ENCODE results near the gene WDR64.

DNA sequence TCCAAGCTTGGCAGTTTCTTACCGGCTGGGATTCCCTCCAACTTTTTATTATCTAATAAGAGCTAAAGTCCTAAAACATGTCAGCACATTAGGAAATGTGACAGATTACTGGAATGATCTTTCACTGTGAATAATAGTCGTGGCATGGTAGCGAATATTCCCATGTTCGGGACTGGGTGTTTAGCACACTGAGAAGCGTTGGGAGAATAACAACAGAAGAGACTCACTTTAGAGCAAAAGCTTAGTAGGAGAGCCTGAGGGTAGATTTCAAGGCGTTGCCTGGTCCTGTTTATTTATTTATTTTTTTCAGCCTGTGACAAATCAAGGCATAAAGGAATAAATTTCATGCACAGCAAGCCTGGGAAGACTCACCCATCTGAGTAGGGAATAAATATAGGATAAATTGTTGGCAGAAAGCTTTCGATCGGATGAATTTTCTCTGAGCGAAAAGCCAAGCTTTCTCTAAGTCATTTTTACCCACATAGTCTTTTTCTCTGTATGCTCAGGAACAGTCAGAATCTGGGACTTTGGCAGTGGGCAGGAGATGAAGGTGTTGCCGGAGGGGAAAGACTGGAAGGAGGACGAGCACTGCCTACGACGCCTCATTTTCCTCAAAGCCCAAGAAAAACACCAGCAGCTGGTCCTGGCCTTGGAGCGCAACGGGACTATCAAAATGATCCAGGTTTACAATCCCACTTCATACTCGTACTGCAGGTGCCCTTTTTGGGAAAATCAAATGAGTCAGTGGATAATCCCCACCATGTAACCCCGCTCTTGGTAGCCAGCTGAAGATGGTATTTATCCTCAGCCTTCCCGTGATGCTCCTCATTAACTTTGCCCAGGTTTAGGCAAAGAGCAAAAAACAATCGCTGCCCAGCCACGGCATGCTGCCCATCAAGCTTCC lies 97.2 kb downstream of the WDR64 start:
- TF ChIP-seq ESRRG (CRISPR knock-in tag; IDR thresholded peaks at IDR 0.05), result no peak
- TF ChIP-seq, protein P1, sequence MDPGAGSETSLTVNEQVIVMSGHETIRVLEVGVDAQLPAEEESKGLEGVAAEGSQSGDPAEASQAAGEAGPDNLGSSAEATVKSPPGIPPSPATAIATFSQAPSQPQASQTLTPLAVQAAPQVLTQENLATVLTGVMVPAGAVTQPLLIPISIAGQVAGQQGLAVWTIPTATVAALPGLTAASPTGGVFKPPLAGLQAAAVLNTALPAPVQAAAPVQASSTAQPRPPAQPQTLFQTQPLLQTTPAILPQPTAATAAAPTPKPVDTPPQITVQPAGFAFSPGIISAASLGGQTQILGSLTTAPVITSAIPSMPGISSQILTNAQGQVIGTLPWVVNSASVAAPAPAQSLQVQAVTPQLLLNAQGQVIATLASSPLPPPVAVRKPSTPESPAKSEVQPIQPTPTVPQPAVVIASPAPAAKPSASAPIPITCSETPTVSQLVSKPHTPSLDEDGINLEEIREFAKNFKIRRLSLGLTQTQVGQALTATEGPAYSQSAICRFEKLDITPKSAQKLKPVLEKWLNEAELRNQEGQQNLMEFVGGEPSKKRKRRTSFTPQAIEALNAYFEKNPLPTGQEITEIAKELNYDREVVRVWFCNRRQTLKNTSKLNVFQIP (CRISPR knock-in tag; IDR thresholded peaks at IDR 0.05; ENCODE audit: borderline replicate concordance, low read depth), result no peak
- TF ChIP-seq, protein P2, sequence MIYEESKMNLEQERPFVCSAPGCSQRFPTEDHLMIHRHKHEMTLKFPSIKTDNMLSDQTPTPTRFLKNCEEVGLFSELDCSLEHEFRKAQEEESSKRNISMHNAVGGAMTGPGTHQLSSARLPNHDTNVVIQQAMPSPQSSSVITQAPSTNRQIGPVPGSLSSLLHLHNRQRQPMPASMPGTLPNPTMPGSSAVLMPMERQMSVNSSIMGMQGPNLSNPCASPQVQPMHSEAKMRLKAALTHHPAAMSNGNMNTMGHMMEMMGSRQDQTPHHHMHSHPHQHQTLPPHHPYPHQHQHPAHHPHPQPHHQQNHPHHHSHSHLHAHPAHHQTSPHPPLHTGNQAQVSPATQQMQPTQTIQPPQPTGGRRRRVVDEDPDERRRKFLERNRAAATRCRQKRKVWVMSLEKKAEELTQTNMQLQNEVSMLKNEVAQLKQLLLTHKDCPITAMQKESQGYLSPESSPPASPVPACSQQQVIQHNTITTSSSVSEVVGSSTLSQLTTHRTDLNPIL (CRISPR knock-in tag; IDR thresholded peaks at IDR 0.05; ENCODE audit: low read depth), result no peak
- no peak for TF ChIP-seq ZFP3 (CRISPR knock-in tag; IDR thresholded peaks at IDR 0.05)
- TF ChIP-seq TOX (CRISPR knock-in tag; IDR thresholded peaks at IDR 0.05; ENCODE audit: borderline replicate concordance), result no peak
- TF ChIP-seq TCF4 (CRISPR knock-in tag; IDR thresholded peaks at IDR 0.05; ENCODE audit: borderline replicate concordance), result no peak
- TF ChIP-seq, protein P3, sequence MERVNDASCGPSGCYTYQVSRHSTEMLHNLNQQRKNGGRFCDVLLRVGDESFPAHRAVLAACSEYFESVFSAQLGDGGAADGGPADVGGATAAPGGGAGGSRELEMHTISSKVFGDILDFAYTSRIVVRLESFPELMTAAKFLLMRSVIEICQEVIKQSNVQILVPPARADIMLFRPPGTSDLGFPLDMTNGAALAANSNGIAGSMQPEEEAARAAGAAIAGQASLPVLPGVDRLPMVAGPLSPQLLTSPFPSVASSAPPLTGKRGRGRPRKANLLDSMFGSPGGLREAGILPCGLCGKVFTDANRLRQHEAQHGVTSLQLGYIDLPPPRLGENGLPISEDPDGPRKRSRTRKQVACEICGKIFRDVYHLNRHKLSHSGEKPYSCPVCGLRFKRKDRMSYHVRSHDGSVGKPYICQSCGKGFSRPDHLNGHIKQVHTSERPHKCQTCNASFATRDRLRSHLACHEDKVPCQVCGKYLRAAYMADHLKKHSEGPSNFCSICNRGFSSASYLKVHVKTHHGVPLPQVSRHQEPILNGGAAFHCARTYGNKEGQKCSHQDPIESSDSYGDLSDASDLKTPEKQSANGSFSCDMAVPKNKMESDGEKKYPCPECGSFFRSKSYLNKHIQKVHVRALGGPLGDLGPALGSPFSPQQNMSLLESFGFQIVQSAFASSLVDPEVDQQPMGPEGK (CRISPR knock-in tag; IDR thresholded peaks at IDR 0.05; ENCODE audit: borderline replicate concordance), result no peak
- TF ChIP-seq ZC3H10 (CRISPR knock-in tag; IDR thresholded peaks at IDR 0.05), result no peak
- no peak for TF ChIP-seq ISL1 (CRISPR knock-in tag; IDR thresholded peaks at IDR 0.05)
- no peak for TF ChIP-seq PPARA (CRISPR knock-in tag; IDR thresholded peaks at IDR 0.05; ENCODE audit: borderline replicate concordance)
- no peak for TF ChIP-seq ZNF70 (CRISPR knock-in tag; IDR thresholded peaks at IDR 0.05)
